Measurements from ENCODE around the gene ORM2. TPM values are rescaled to one million over a fixed set of nuclear protein-coding genes. Genes with fewer than 3 reads are reported as not detected.

Gene ORM2
- polyA plus RNA-seq, 3 donors = 0.30 to 0.33 TPM; not detected in 1

DNA sequence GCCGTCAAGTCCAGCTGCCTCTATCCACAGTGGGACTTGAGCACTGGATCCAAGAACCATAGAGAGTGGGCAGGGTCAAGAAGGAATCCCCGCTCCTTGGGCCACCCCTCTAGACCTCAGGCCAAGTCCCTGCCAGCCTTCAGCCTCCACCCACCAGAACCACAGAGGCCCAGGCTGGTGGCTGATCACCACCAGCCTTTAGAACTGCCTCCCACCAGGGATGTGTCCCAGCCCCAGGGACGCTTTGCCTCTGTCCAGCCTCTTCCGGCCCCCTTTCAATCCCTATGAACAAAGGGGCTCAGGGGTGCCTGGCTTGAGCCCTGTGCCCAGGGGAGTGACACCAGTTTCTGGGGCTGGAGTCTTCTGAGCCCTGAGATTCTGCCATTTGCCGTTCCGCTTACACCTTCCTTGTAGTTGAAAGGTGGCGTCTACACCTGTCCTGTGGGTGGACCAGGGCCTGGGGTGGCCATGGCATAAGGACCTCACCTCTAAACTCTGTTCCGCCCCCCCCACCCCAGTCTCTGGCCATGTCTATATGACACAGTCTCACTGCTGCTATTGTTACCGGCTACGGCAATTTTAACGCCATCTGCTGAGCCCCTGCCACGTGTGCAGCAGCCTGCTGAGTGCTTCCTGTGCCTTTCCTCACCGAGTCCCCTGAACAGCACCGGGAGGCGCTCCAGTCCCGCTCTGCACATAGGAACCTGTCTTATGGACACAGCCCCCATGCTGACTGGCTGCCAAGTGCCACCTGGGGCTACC is 42.5 kb upstream of the ORM2 start:
- Mint-ChIP-seq H3K9me3 (peaks cover 0 to 3% (median 0%) of the 10 kb centered on the region in 7 donors), H3K4me3 (no peak overlapping the region), H3K4me1 (peaks cover 5% of the 10 kb centered on the region), H3K27ac (no peak overlapping the region), H3K27me3 (ENCODE audit: low read depth in 3 of 3) (peaks cover 12 to 16% (median 13%) of the 10 kb centered on the region in 3 donors), H3K36me3 (no peaks in the 10 kb centered on the region)
- Histone ChIP-seq H3K9ac (ENCODE audit: insufficient read depth, low read length, poor library complexity, severe bottlenecking) (no peak overlapping the region), H3K4me1 (ENCODE audit: control insufficient read depth in 1 of 2, insufficient read depth in 2 of 2, low read length in 2 of 2) (peaks cover 4% of the 10 kb centered on the region in 2 donors), H2AFZ (ENCODE audit: insufficient read depth, low read depth, low read length, poor library complexity, severe bottlenecking) (no peak overlapping the region), H3K79me2 (ENCODE audit: insufficient read depth, low read length) (no peaks in the 10 kb centered on the region), H3K4me3 (replicated peaks in 1 of 3; ENCODE audit: low read depth in 2 of 3, low read length in 3 of 3) (no peak overlapping the region), H3K36me3 (replicated peaks in 1 of 2; ENCODE audit: control insufficient read depth in 1 of 2, insufficient read depth in 2 of 2, low read length in 2 of 2) (no peaks in the 10 kb centered on the region), H4K20me1 (ENCODE audit: insufficient read depth, low read length) (no peaks in the 10 kb centered on the region), H3K27ac (ENCODE audit: low read depth in 1 of 2, low read length in 2 of 2) (no peak overlapping the region), H3K27me3 (ENCODE audit: control insufficient read depth in 2 of 2, insufficient read depth in 2 of 2, low read length in 2 of 2) (peaks cover 0 to 4% of the 10 kb centered on the region in 2 donors), H3K9me3 (replicated peaks in 1 of 2; ENCODE audit: control insufficient read depth in 1 of 2, insufficient read depth in 1 of 2, low read length in 2 of 2) (no peaks in the 10 kb centered on the region), H3K4me2 (replicated peaks; ENCODE audit: extremely low read depth, low read length, poor library complexity, severe bottlenecking) (no peak overlapping the region)
- intact Hi-C loops (cut with micrococcal nuclease) = no loop called here
- TF ChIP-seq, protein P1, sequence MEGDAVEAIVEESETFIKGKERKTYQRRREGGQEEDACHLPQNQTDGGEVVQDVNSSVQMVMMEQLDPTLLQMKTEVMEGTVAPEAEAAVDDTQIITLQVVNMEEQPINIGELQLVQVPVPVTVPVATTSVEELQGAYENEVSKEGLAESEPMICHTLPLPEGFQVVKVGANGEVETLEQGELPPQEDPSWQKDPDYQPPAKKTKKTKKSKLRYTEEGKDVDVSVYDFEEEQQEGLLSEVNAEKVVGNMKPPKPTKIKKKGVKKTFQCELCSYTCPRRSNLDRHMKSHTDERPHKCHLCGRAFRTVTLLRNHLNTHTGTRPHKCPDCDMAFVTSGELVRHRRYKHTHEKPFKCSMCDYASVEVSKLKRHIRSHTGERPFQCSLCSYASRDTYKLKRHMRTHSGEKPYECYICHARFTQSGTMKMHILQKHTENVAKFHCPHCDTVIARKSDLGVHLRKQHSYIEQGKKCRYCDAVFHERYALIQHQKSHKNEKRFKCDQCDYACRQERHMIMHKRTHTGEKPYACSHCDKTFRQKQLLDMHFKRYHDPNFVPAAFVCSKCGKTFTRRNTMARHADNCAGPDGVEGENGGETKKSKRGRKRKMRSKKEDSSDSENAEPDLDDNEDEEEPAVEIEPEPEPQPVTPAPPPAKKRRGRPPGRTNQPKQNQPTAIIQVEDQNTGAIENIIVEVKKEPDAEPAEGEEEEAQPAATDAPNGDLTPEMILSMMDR (IDR thresholded peaks at IDR 0.05) = no peak
- DNase-seq = no peak
- 81% methylated on average over 12 of the region's 16 CpGs for WGBS (ENCODE audit: insufficient coverage)

DNA sequence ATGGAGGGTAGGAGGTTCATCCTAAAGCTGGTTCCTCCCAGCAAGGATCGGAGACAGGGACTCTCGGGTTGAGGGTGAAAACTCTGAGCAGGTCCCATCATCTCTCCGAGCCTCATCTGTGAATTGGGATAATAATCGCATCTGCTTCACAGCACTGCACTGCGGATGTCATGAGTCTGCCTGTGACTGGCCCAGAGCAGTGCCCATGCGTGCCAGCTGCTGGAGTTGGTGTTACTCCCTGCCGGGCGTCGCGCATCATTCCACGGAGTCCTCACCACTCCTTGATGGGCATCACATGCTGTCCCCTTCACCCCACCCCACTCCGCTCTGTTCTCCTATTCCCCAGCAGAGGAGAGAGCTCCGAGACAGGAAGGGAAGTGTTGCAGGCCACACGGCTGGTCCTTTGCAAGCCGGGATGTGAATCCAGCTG is 41.9 kb upstream of the ORM2 start:
- DNase-seq = no peak

More for the DNA sequence above, 41.9 kb upstream of the ORM2 start:
- Mint-ChIP-seq H3K4me1 (peaks cover 3% of the 10 kb centered on the region), H3K36me3 (no peaks in the 10 kb centered on the region), H3K9me3 (peaks cover 0 to 3% (median 0%) of the 10 kb centered on the region in 7 donors), H3K27ac (no peak overlapping the region), H3K27me3 (ENCODE audit: low read depth in 3 of 3) (peaks cover 10 to 16% (median 13%) of the 10 kb centered on the region in 3 donors), H3K4me3 (no peak overlapping the region)
- 86% methylated on average over 15 of the region's 15 CpGs for WGBS (ENCODE audit: insufficient coverage)
- no peak overlapping the region for H3K27ac ChIP-seq (ENCODE audit: low read depth in 1 of 2, low read length in 2 of 2)
- H3K4me3 ChIP-seq (replicated peaks in 1 of 3; ENCODE audit: low read depth in 2 of 3, low read length in 3 of 3) = no peak overlapping the region
- H3K27me3 ChIP-seq (ENCODE audit: control insufficient read depth in 2 of 2, insufficient read depth in 2 of 2, low read length in 2 of 2) = peaks cover 0 to 5% of the 10 kb centered on the region in 2 donors
- peaks cover 3 to 4% of the 10 kb centered on the region in 2 donors for H3K4me1 ChIP-seq (ENCODE audit: control insufficient read depth in 1 of 2, insufficient read depth in 2 of 2, low read length in 2 of 2)
- H3K9ac ChIP-seq (ENCODE audit: insufficient read depth, low read length, poor library complexity, severe bottlenecking) = no peak overlapping the region
- intact Hi-C loops (cut with micrococcal nuclease) = no loop called here
- TF ChIP-seq, protein P1 (IDR thresholded peaks at IDR 0.05) = no peak
- no peaks in the 10 kb centered on the region for H4K20me1 ChIP-seq (ENCODE audit: insufficient read depth, low read length)
- no peaks in the 10 kb centered on the region for H3K9me3 ChIP-seq (replicated peaks in 1 of 2; ENCODE audit: control insufficient read depth in 1 of 2, insufficient read depth in 1 of 2, low read length in 2 of 2)
- H3K36me3 ChIP-seq (replicated peaks in 1 of 2; ENCODE audit: control insufficient read depth in 1 of 2, insufficient read depth in 2 of 2, low read length in 2 of 2) = no peaks in the 10 kb centered on the region
- H3K4me2 ChIP-seq (replicated peaks; ENCODE audit: extremely low read depth, low read length, poor library complexity, severe bottlenecking) = no peak overlapping the region
- H2AFZ ChIP-seq (ENCODE audit: insufficient read depth, low read depth, low read length, poor library complexity, severe bottlenecking) = no peak overlapping the region
- H3K79me2 ChIP-seq (ENCODE audit: insufficient read depth, low read length) = no peaks in the 10 kb centered on the region

Data from CD14-positive monocyte (primary cell).